ENCODE results near the gene PDXK.

PDXK gene

GRCh38 chr21:43739621-43740435, 20.9 kb downstream of the PDXK start:
- H3K4me3 ChIP-seq (ENCODE audit: low read depth, low read length): no peak overlapping the region
- TF ChIP-seq CTCF (IDR thresholded peaks at IDR 0.05; ENCODE audit: borderline replicate concordance, insufficient read depth, low read depth, low read length): no peak

- H3K4me3 ChIP-seq (ENCODE audit: low read depth, low read length): no peak overlapping the region
- TF ChIP-seq CTCF (IDR thresholded peaks at IDR 0.05; ENCODE audit: borderline replicate concordance, insufficient read depth, low read depth, low read length): no peak
Observed at GRCh38 chr21:43740497-43741156, 21.7 kb downstream of the PDXK start.

GRCh38 chr21:43741423-43742096, 22.6 kb downstream of the PDXK start:
- no peak for TF ChIP-seq CTCF (IDR thresholded peaks at IDR 0.05; ENCODE audit: borderline replicate concordance, insufficient read depth, low read depth, low read length)
- no peak overlapping the region for H3K4me3 ChIP-seq (ENCODE audit: low read depth, low read length)

GRCh38 chr21:43743947-43744346, 25.0 kb downstream of the PDXK start:
- no peak overlapping the region for H3K4me3 ChIP-seq (ENCODE audit: low read depth, low read length)
- TF ChIP-seq CTCF (IDR thresholded peaks at IDR 0.05; ENCODE audit: borderline replicate concordance, insufficient read depth, low read depth, low read length): no peak

GRCh38 chr21:43744725-43745124, 25.8 kb downstream of the PDXK start:
- no peak for TF ChIP-seq CTCF (IDR thresholded peaks at IDR 0.05; ENCODE audit: borderline replicate concordance, insufficient read depth, low read depth, low read length)

GRCh38 chr21:43745772-43746517, 27.0 kb downstream of the PDXK start:
- H3K4me3 ChIP-seq (ENCODE audit: low read depth, low read length): no peak overlapping the region
- no peak for TF ChIP-seq CTCF (IDR thresholded peaks at IDR 0.05; ENCODE audit: borderline replicate concordance, insufficient read depth, low read depth, low read length)

More at GRCh38 chr21:43744725-43745124, 25.8 kb downstream of the PDXK start:
- H3K4me3 ChIP-seq (ENCODE audit: low read depth, low read length): no peak overlapping the region

Data from GM12875 (cell line).